DMS 273 (cell line): ENCODE results near the gene ZNF207.
"Not testable (repeated sequence)": the region's sequence is repeated elsewhere in the genome, so short reads cannot be mapped to it uniquely, and the experiment has no call there.

Experiments used
- DNase-seq: peaks from one replicate; lab custom pipeline; 2025; ENCODE audit not compliant: unreplicated experiment; lab: John Stamatoyannopoulos, UW

Gene ZNF207

GRCh38 chr17:32333187-32333586 lies 16.8 kb upstream of the ZNF207 start:
- no peak for DNase-seq

GRCh38 chr17:32335046-32335445 lies 14.9 kb upstream of the ZNF207 start:
- DNase-seq: no peak

- DNase-seq: no peak
Measured at GRCh38 chr17:32335687-32336086, 14.3 kb upstream of the ZNF207 start.

GRCh38 chr17:32341141-32341856 lies 8.7 kb upstream of the ZNF207 start:
- DNase-seq: peak; percentile 41

GRCh38 chr17:32341857-32342602 lies 7.9 kb upstream of the ZNF207 start, which contains the start of gene C17orf75:
Gene C17orf75 (minus strand): TSS chr17:32342173. CDS start chr17:32342139, 34 bp downstream.
- DNase-seq: peak; percentile 92

- DNase-seq: no peak
Measured at GRCh38 chr17:32342603-32343325, 7.2 kb upstream of the ZNF207 start.

- no peak for DNase-seq
Measured at GRCh38 chr17:32345951-32346600, 3.9 kb upstream of the ZNF207 start.

GRCh38 chr17:32348483-32348800 lies 1.5 kb upstream of the ZNF207 start:
- DNase-seq: no peak

- peak; percentile 56 for DNase-seq
Measured at GRCh38 chr17:32349503-32349853, 479 bp upstream of the ZNF207 start.

GRCh38 chr17:32350666-32351418 lies 885 bp downstream of the ZNF207 start:
- peak; percentile 70 for DNase-seq

- DNase-seq: not testable (repeated sequence)
Measured at GRCh38 chr17:32352734-32353133, 2.8 kb downstream of the ZNF207 start.

- DNase-seq: peak; percentile 34
Measured at GRCh38 chr17:32355649-32356377, 5.9 kb downstream of the ZNF207 start.

GRCh38 chr17:32356378-32356743 lies 6.4 kb downstream of the ZNF207 start:
- no peak for DNase-seq

GRCh38 chr17:32356750-32357149 lies 6.8 kb downstream of the ZNF207 start:
- DNase-seq: no peak

GRCh38 chr17:32357615-32358014 lies 7.7 kb downstream of the ZNF207 start:
- DNase-seq: no peak

- DNase-seq: no peak
Measured at GRCh38 chr17:32361270-32361669, 11.3 kb downstream of the ZNF207 start.

GRCh38 chr17:32370426-32370825 lies 20.5 kb downstream of the ZNF207 start:
- DNase-seq: no peak

- DNase-seq: no peak
Measured at GRCh38 chr17:32382526-32383223, 32.7 kb downstream of the ZNF207 start.

GRCh38 chr17:32383926-32384434 lies 34.0 kb downstream of the ZNF207 start:
- peak; percentile 35 for DNase-seq
